HL-60/S4 treated with retinoic acid at 250 ng/mL for 4 days and 3 days (cell line): ENCODE measurements around the gene EPHA4.

Experiments used
- in situ Hi-C: fragments of 300-500 bp; cut with MboI; formaldehyde crosslinking; loops from 2 replicates; pipeline ENCODE4 v1.7.0; 2022; ENCODE audit warnings: low sequenced_read_pairs

The EPHA4 gene

GRCh38 chr2:221448844-221449390 lies 123.2 kb downstream of the EPHA4 start:
- in situ Hi-C loops, result no loop called here

DNA sequence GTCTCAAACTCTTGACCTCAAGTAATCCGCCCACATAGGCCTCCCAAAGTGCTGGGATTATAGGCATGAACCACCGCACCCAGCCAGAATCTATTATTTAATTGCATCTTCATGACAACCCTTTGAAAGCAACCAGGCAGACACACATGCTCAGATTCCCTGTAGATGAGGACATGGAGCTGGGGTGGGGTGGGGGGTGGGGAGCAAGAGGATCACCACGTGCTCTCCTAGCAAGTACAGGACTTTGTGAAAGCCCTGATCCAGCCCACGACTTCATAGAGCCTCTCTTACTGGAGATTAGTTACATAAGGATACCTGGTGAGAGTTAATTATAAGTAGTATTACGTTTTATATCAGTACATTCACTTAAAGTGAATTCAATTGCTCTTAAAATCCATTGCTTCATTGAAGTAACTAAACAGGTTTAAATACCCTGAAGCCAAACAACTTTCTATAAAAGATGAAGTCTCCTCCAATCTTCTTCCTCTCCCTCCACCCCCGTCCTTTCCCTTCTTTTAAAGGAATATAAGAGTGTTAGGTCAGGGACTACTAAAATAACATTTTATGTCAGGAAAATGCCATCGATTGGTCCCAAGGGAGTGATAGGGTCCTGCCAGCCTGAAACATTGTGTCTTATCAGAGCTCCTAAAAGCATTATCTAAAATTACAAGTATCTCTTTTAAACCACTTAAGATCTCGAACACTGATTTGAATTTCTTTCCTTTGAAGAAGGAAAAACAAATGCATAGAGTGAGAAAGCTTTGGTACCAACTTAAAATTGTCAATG lies 123.9 kb downstream of the EPHA4 start:
- in situ Hi-C loops, result no loop called here

DNA sequence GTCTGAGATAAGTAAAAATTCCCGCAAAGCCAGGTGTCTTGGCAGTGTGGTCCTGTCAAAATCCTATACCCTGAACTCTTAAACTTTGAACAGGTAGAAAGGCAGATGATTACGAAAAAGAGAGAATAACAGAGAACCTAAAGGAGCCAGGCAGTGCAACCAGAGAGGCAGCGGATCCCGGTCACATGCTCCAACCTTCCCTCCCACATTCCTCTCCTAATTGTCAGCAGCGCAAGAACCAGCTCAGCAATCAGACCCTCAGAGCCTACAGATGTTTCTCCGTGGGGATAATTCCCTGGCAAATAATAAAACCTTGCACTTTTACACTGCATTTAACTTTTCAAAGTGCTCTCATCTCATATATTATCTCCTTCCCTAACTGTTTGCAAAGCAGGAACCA lies 124.8 kb downstream of the EPHA4 start:
- in situ Hi-C loops, result no loop called here

DNA sequence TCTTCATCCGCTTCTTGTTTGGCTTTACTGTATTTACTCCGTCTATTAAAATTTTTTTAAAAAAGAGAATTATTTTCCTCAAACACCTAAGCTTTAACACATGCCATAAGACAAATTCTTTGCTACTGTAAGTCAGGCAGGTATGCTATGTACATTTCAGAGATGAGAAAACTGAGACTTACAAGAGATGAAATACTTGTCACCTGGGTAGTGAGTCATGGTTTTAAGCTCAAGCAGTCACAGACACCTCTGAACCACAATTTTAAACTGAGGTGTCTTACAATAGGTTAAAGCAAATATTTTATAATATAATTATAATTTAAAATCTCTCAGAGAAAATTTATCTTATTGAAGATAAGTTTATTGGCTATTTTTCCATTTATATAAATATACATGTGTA lies 126.0 kb downstream of the EPHA4 start:
- in situ Hi-C loops, result no loop called here

- in situ Hi-C loops, result no loop called here
Observed at GRCh38 chr2:221444106-221444505, 128.0 kb downstream of the EPHA4 start.

DNA sequence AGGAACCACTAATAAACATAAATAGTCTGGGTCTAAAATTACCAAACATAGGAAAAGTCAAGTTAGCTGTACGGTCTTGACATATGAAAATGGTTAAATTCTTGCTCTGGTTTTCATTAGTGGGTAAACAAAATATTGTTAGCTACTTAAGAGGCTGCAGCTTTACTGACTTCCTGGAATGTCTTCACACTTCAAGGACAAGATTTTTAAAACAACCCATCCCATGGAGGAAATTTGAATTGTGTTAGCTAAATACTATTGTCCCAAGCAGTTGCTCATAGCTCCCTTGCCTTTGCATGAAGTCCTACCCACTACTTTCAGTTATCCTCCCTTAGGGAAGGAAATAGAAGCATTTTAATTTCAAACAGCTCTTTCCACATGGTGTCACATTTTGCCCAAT lies 128.5 kb downstream of the EPHA4 start:
- in situ Hi-C loops, result no loop called here

- in situ Hi-C loops, result no loop called here
Observed at GRCh38 chr2:221442128-221442527, 130.0 kb downstream of the EPHA4 start.

- in situ Hi-C loops, result no loop called here
Observed at GRCh38 chr2:221439761-221440479, 132.2 kb downstream of the EPHA4 start.

GRCh38 chr2:221437056-221437455 lies 135.0 kb downstream of the EPHA4 start:
- in situ Hi-C loops, result no loop called here

DNA sequence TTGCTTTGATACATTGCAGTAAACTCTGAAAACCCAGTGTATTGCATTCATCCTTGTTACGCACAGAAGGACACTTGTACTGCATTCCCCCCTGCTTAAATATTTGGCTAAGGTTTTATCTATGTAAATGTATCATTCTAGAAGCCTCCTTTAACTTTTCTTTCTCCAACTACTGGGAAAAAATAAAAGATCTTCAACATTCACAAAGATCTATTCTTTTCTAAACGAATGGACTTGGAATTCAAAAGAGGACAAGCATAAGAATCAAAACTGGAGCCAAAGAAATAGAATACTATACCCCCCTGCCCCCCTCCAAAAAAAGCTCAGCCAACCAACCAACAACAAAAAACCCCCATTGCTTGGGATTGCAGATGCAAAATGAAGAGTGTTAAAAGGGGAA lies 136.9 kb downstream of the EPHA4 start:
- in situ Hi-C loops, result no loop called here

GRCh38 chr2:221434142-221434541 lies 138.0 kb downstream of the EPHA4 start:
- in situ Hi-C loops, result no loop called here

DNA sequence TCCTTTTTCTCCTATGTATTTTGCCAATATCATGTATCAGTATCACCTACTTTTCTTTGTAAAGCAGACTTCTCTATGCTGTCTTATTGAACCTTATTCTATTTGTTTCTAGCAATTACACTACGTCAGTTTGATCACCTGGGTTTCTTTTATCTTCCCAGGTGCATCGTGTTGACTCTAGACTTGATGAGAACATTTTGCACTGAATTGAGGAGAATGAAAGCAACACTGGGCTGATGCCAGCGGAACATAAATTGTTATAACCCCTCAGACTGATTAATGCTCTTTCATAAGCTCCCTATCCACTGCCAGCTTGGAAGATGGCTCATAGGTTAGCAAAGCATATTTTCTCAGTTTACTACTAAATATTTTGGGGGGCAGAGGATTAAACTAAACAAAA lies 140.6 kb downstream of the EPHA4 start:
- in situ Hi-C loops, result no loop called here

GRCh38 chr2:221429741-221430491 lies 142.2 kb downstream of the EPHA4 start:
- in situ Hi-C loops, result no loop called here

GRCh38 chr2:221428896-221429295 lies 143.2 kb downstream of the EPHA4 start:
- in situ Hi-C loops, result no loop called here

DNA sequence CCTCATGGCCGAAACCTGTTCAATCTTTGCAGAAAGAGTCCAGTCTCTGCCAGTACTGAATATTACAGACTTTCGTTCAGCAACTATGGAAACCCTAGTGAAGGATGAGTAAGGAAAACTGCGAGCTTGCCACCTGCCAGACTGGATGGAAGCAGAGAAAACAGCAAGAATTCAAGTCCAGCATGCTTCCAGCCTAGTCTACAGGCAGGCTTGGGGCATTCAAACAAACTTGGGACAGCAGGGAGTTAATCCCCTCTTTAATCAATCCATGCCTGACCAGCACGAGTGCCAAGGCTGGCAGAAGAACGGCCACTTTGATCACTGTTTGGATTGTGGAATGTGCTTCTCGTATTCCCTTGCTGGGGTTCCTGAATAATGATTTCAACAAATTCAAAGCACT lies 145.2 kb downstream of the EPHA4 start:
- in situ Hi-C loops, result no loop called here

DNA sequence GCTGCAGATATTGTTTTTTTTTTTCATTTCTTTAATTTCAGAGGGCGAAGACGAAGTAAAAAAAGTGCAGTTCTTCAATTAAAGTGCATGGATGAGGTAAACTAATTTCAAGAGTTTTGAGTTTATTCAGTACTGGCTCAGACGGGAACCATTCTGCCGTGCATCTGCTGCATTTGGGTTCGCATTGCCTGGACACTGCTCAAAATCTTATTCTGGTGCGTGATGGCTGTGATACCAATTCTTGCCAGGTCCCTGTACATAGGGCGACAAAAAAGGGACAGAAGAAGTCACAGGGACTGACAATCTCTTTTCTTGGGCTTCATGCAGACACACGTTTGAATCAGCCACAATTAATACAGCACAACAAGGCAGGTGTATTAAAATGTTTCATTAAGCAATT lies 146.2 kb downstream of the EPHA4 start:
- in situ Hi-C loops, result no loop called here

DNA sequence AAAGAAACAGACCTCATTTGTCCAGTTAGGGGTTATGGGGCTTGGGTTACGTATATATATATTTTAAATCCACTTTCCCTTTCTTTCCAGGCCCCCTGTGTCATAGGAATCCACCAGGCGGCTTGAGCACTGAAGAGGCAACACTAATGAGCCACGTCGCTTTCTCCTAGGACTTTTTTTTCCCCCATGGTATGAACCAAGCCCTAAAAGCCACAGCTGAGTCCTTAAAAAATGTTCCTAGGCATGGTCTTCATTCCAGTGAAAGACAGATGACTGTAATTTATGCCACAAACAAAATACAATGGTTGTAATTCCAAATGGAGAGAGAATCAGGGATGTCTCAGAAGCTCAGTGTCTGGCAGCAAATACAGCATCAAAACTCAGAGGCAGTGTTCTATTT lies 146.8 kb downstream of the EPHA4 start:
- in situ Hi-C loops, result no loop called here

- in situ Hi-C loops, result no loop called here
Observed at GRCh38 chr2:221423210-221423804, 148.8 kb downstream of the EPHA4 start.

DNA sequence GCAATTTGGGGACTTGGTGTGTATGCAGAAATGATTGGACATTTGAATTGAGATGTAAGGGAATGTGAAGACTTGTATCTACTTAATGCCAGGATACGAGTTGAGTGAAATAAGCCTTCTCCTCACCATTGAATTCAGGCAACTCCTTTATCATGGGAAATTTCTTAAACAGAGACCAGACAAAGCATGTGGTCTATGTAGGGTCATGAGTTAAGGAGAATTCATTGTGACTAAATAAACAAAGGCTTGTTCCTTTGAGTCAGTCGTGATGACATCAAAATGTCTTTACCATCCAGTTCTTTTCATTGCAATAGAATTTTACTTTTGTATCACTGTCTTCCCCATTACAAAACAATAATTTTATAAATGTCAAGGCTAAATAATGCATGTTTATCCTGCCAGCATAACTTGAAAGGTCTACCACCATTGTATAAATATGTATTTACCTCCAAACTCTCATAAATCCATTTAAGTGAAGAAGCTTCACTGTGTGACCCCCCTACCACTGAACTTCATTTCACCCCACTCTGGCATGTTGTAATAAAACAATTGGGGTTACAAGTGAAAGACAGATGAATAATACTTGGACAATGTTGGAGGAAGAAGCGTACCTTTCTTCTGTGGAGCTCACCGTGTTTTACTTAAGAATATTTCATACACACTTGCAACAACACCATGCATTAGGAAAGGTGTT lies 149.4 kb downstream of the EPHA4 start:
- in situ Hi-C loops, result no loop called here

- in situ Hi-C loops, result no loop called here
Observed at GRCh38 chr2:221420245-221420644, 151.9 kb downstream of the EPHA4 start.
